Activated CD8-positive, alpha-beta memory T cell treated with anti-CD3 and anti-CD28 coated beads, Interleukin-2, amount 50 U/mL, for 24 hours (primary cell): Measurements from ENCODE around the gene SNRPD3.

Experiments
- DNase-seq: peaks from one replicate; pipeline ENCODE4 v3.0.0-alpha.2; 2020; ENCODE audit errors: extremely low read depth

Gene SNRPD3

DNA sequence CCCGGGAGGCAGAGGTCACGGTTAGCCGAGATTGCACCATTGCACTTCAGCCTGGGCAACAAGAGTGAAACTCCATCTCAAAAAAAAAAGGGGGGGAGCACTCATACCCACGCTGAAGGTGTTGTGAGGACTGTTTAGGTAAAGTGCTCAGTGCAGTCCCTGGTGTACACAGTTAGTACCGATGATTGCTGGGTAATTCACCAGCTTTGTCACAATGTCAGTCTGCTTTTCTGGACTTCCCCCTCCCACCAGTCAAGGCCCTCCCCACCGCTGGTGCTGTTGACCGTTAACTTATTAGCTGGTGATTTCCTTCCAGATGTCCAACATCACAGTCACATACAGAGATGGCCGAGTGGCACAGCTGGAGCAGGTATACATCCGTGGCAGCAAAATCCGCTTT is 11.9 kb downstream of the SNRPD3 start:
- no peak for DNase-seq

GRCh38 chr22:24571266-24571665 is 15.5 kb downstream of the SNRPD3 start:
- no peak for DNase-seq

DNA sequence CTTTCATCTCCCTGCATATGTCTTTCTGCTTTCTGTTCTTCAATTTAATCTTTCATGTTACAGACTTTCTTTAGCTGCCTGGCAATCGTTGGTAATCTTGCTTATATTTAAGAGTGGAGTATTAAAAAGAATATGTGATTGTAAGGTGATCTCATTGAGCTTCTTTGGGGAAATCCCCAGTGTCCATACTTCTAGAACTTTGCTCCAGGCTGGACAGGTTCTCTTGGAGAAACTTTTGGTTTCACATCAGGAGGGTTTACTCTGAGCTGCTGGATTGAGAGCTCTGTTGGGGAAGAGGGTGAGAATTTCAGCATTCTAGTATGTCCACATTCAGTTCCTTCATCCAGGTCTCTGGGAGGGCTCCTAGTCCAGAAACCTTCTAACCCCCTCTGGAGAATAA is 21.0 kb downstream of the SNRPD3 start:
- no peak for DNase-seq

DNA sequence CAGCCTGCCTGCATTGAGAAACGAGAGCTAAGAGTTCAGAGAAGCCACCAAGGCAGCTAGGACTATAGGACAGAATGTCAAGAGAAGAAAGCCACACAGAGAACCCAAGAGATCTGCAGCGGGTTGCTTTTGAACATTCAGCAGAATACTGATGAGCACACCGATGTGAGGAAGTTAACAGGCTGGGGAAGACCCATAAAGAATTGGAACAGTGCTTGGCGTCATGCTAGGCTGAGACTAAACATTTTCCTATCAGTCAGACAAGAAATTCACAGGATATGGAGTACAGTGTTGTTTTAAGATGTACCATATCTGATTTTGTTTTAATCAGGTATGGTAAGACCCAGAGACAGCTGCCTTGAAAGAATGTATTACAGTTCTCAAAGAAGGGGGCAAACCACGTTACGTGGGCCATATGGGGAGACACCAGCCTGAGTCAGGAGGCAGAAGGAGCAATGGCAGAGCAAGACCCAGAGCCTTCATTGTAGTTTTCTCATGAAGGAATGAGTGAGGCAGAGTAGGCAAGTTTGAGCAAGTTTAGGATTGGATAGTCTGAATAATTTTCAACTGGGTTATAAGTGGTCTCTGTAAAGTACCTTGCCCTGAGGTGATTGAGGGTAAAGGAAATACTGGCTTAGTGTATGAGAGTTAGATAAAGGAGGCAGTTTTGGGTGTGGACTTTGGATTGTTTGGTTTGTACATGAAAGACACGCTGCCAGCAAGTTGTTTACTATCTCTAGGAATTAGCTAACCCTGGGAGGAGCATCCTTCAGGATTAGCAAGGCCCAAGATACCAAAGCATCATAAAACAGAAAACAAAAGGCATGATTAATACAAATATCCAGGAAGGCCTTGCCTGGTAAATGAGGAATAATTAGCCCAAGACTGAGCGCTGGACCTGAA is 22.8 kb downstream of the SNRPD3 start:
- DNase-seq = no peak

DNA sequence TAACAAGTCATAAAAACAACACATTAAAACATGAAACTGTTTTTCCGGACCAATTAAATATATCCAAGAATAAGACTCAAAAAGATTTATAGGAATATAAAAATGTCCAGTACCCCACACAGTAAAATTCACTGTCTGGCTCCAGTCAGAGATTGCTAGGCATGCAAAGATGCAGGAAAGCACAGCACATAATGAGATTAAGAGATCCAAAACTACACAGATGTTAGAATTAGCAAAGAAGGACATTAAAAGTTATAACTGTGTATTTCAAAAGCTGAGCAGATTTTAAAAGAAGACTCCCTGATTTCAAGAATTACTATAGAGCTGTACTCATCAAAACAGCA is 23.4 kb downstream of the SNRPD3 start:
- DNase-seq = no peak

GRCh38 chr22:24580276-24580675 is 24.5 kb downstream of the SNRPD3 start:
- DNase-seq = no peak

- no peak for DNase-seq
These were observed 26.4 kb downstream of the SNRPD3 start for GRCh38 chr22:24582056-24582814.

- no peak for DNase-seq
These were observed 27.7 kb downstream of the SNRPD3 start for GRCh38 chr22:24583221-24584165.

GRCh38 chr22:24584166-24584790 is 28.5 kb downstream of the SNRPD3 start:
- no peak for DNase-seq

- no peak for DNase-seq
These were observed 29.1 kb downstream of the SNRPD3 start for GRCh38 chr22:24584871-24585411.

DNA sequence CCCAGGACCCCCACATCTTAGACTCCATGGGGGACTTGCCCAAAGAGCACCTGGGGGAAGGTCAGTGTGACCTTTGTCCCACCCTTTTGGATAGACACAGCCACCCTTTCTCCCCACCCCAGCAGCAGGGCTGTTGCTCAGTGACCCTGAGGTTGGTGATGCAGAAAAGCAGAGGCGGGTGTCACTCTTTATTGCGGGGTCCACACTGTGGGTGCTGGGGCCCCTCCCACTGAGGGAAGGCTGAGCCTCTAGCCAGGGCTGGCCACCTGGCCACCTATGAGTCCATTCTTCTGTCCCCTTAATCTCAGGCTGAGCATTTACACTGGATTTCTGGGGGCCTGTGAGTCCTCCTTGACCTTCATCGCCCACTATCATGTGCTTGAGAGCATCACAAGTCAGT is 29.7 kb downstream of the SNRPD3 start:
- DNase-seq = no peak

GRCh38 chr22:24585927-24586546 is 30.2 kb downstream of the SNRPD3 start:
- no peak for DNase-seq

DNA sequence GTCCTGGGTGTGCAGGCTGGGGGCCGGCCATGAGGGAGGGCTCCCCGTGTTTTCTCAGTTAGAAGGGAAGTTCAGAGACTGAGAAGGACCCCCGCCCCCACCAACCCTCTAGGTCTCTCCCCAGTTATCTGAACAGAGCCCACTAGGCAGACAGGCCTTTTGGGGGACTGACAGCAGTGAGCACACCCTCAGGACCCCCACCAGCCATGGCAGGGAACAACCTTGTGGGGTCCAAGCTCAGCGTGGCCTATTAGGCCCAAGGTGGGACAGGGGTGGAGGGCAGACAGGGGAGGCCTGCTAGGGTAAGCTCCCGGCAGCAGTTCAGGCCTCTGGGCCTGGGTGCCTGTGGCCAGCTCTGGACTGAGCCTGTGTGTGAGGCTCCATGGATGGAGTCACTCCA is 31.5 kb downstream of the SNRPD3 start:
- DNase-seq = no peak

DNA sequence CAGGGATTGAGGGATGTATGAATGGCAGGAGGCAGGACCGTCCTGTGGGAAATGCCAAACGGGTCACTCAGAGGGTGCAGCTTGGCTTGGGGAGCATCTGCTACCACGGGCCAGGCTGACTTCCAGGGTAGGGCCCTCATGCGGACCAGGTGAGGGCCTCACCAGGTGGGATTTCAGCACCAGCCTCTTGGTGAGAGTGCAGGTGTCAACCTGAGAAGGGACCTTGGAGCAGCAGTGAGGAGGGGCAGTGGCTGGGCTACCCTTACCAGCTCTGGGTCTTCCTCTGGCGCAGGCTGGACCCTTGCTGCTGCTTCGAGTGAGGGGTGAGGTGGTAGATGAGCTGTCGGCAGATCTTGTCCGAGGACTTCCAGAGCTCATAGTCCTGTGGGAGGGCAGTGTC is 32.1 kb downstream of the SNRPD3 start:
- no peak for DNase-seq

DNA sequence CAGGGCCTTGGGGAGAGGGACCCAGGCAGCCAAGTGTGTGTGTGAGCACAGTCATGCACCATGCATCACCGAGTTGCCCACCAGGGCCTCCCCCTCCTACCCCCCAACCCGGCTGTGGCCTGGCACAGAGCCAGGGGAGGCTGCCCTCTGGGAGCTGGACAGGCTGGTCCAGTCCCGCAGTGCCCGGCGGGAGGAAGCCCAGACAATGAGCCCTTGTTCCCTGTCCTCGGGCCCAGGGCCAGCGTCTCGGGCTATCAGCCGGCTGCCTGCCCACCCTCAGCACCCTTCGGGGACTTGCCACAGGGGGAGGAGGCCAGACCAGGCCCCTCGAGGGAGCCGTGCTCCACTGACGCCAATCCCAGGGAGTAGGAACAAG is 32.6 kb downstream of the SNRPD3 start:
- no peak for DNase-seq

DNA sequence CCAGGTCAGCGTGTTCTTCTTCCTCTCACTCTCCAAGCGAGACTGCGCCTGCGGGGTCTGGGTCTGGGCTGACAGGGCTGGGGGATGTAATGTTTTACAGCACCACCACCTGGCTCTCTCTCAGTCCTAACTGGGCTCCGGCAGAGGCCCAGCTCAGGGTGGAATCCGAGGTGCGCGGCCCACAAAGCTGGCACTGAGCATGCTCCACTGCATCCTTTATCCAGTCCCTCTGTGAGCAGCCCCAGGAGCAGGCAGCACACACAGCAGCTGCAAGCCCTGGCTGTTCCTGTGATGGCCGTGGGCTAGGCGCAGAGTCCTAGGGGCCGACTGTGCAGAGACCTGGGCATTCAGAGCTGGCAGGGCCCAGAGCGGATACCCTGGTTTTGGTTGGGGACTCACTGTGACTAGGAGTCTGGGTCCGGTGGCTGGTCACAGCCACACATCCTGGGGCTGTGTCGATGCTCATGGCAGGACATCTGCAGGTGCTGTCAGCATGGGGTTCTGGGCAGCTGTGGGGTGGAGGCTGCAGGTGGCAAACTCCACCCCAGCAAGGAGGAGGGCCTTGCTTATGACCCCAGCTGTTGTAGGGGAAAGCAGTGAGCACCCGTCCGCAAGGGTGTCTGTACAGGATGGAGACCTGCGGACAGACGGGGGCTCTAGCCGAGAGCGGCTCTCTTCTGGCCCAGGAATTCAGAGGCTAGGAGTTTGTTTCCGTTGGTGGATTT is 33.1 kb downstream of the SNRPD3 start:
- DNase-seq = no peak

DNA sequence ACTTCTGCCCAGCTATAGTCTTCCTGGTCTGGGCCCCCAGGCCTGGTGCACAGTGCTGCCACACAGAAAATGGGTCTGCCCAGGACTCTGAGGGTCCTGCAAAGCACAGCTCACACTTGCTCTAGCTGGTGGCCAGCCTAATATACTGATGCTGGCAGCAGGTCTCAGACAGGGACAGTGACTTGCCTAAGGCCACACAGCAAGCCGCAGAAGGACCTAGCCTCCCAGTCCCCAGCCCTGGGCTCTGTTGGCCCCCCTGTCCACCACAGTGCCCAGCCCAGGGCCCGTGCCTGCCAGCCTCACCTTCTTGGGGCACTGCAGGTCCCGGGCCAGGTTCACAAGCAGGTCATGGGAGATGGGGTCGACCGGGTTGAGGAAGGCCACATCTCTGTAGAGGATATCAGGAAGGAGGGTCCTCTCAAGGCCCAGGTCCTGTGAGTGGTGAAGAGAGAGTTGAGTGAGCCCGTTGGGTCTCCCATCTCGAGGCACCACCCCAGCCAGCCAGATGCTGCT is 33.8 kb downstream of the SNRPD3 start:
- no peak for DNase-seq

DNA sequence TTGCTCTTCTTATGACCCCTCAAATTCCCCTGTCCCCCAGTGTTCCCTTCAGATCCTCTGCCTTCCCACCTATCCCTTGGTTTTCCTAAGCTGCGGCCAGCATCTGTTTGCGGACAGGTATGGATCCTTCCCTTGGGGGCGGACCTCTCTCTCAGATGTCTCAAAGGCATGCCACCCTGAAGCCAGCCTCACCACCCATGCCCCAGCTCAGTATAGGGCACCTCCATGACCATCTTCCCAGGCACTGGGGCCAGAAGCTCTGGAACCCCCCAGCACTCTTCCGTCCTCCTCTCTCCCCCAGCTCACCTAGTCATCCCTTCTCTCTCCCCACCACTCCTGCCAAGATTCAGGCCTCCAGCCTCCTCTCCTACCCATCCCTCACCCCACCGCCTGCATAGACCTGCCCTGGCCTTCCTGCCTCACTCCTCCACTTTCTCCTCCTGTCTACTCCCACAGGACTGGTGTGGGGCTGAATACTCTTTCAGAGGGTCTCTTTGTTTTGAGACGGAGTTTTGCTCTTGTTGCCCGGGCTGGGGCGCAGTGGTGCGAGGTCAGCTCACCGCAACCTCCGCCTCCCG is 34.9 kb downstream of the SNRPD3 start:
- DNase-seq = no peak

GRCh38 chr22:24591286-24591830 is 35.6 kb downstream of the SNRPD3 start:
- DNase-seq = no peak
